IMR-90 (cell line): ENCODE results near the gene TRAF3IP1. TPM values are rescaled to one million over a fixed set of nuclear protein-coding genes. Genes with fewer than 3 reads are reported as not detected.

Experiments
- ATAC-seq: fragments of 200-7000 bp; cut with Tn5 transposase; 2 replicates; pipeline ENCODE4 v1.9.1; 2020; ENCODE audit warnings: low read depth, mild to moderate bottlenecking, moderate library complexity
- BruUV-seq: library from RNA; stranded (reverse); fragments of 400-500 nt; replicated peaks from 2 replicates; lab custom pipeline; 2021; lab: Mats Ljungman, UMichigan
- CTCF ChIA-PET: fragments of 300-600 bp; formaldehyde crosslinking; extraction: SDS; loops from one replicate; lab custom pipeline; 2021; ENCODE audit warnings: antibody characterized with exemption; lab: Yijun Ruan, JAX
- POLR2A ChIA-PET: fragments of 300-600 bp; sonication (Branson Sonifier 250); formaldehyde crosslinking; loops from one replicate; lab custom pipeline; 2022; ENCODE audit warnings: antibody characterized with exemption; ENCODE audit not compliant: unreplicated experiment; lab: Charles Lee
- DNase-seq: peaks from one replicate; pipeline ENCODE4 v3.0.0; 2013
- H2AFZ ChIP-seq: replicated peaks from 2 replicates; pipeline ENCODE3; 2013; ENCODE audit warnings: low read length, mild to moderate bottlenecking; ENCODE audit not compliant: poor library complexity
- H2AK5ac ChIP-seq: 2 replicates; pipeline ENCODE4 v1.6.1; 2013; ENCODE audit warnings: low read depth, low read length, inconsistent platforms
- H2AK9ac ChIP-seq: replicated peaks from 2 replicates; pipeline ENCODE3; 2013; ENCODE audit warnings: mild to moderate bottlenecking, low read depth, low read length, moderate library complexity; ENCODE audit not compliant: poor library complexity
- H2BK120ac ChIP-seq: 2 replicates; pipeline ENCODE4 v1.6.1; 2013; ENCODE audit warnings: low read depth, low read length, inconsistent platforms
- H2BK15ac ChIP-seq: 3 replicates; pipeline ENCODE4 v1.6.1; 2013; ENCODE audit warnings: low read depth, low read length, inconsistent platforms
- H2BK20ac ChIP-seq: 2 replicates; pipeline ENCODE4 v1.6.1; 2013; ENCODE audit warnings: low read depth, mild to moderate bottlenecking, inconsistent platforms, low read length, moderate library complexity
- H2BK5ac ChIP-seq: 2 replicates; pipeline ENCODE4 v1.6.1; 2013; ENCODE audit warnings: mild to moderate bottlenecking, low read depth, low read length, inconsistent platforms; ENCODE audit not compliant: poor library complexity, severe bottlenecking
- H3K14ac ChIP-seq: replicated peaks from 2 replicates; pipeline ENCODE4 v1.6.1; 2013; ENCODE audit warnings: low read depth, low read length, inconsistent platforms
- H3K18ac ChIP-seq: 2 replicates; pipeline ENCODE4 v1.6.1; 2013; ENCODE audit warnings: low read depth, low read length, control low read depth
- H3K23ac ChIP-seq: 2 replicates; pipeline ENCODE4 v1.6.1; 2013; ENCODE audit warnings: low read depth, low read length, inconsistent platforms
- H3K27ac ChIP-seq: 2 replicates; pipeline ENCODE4 v1.5.1; 2013; ENCODE audit warnings: mild to moderate bottlenecking, control low read depth, low read length; ENCODE audit not compliant: insufficient read depth
- H3K27me3 ChIP-seq: 2 replicates; pipeline ENCODE4 v1.6.1; 2013; ENCODE audit warnings: low read length; ENCODE audit not compliant: control insufficient read depth, insufficient read depth
- H3K36me3 ChIP-seq: 2 replicates; pipeline ENCODE4 v1.6.1; 2013; ENCODE audit warnings: low read length, mixed read lengths; ENCODE audit not compliant: control insufficient read depth, insufficient read depth
- H3K4ac ChIP-seq: 2 replicates; pipeline ENCODE4 v1.6.1; 2013; ENCODE audit warnings: low read depth, low read length, inconsistent platforms
- H3K4me1 ChIP-seq: 2 replicates; pipeline ENCODE4 v1.6.1; 2013; ENCODE audit warnings: low read length, mixed read lengths; ENCODE audit not compliant: control insufficient read depth, insufficient read depth
- H3K4me2 ChIP-seq: 2 replicates; pipeline ENCODE4 v1.6.1; 2013; ENCODE audit warnings: low read depth, mild to moderate bottlenecking, control low read depth, low read length, moderate library complexity
- H3K4me3 ChIP-seq: 2 replicates; pipeline ENCODE4 v1.5.1; 2013; ENCODE audit warnings: low read depth, mild to moderate bottlenecking, control low read depth, low read length, moderate library complexity; ENCODE audit not compliant: insufficient read depth
- H3K56ac ChIP-seq: 2 replicates; pipeline ENCODE4 v1.6.1; 2013; ENCODE audit warnings: low read length, inconsistent platforms; ENCODE audit not compliant: insufficient read depth; ENCODE audit errors: extremely low read depth
- H3K79me1 ChIP-seq, 2 experiments: 2 replicates each; pipeline ENCODE4 v1.6.1; 2013; ENCODE audit warnings: low read length in 2 of 2, inconsistent platforms in 1 of 2, low read depth in 1 of 2
- H3K9ac ChIP-seq: 2 replicates; pipeline ENCODE4 v1.6.1; 2013; ENCODE audit warnings: low read depth, low read length, control low read depth
- H3K9me1 ChIP-seq: 2 replicates; pipeline ENCODE4 v1.6.1; 2013; ENCODE audit warnings: low read length, inconsistent platforms; ENCODE audit not compliant: insufficient read depth
- H3K9me3 ChIP-seq: 2 replicates; pipeline ENCODE4 v1.6.1; 2013; ENCODE audit warnings: low read length; ENCODE audit not compliant: control insufficient read depth, insufficient read depth
- H4K20me1 ChIP-seq: 2 replicates; pipeline ENCODE4 v1.6.1; 2013; ENCODE audit warnings: low read length, inconsistent platforms; ENCODE audit not compliant: insufficient read depth
- H4K5ac ChIP-seq: 2 replicates; pipeline ENCODE4 v1.6.1; 2013; ENCODE audit warnings: mild to moderate bottlenecking, low read depth, low read length, control low read depth
- H4K8ac ChIP-seq, 2 experiments: 2 replicates each; pipeline ENCODE4 v1.6.1; 2013; ENCODE audit warnings: low read depth in 2 of 2, low read length in 2 of 2, control low read depth in 1 of 2, inconsistent platforms in 1 of 2
- H4K91ac ChIP-seq: 2 replicates; pipeline ENCODE4 v1.6.1; 2013; ENCODE audit warnings: low read depth, low read length, inconsistent platforms; ENCODE audit not compliant: insufficient read depth
- FOS ChIP-seq: fragments of 150-350 bp; IDR thresholded peaks from 2 replicates; pipeline ENCODE4 v1.6.1; 2016; ENCODE audit warnings: low read depth, low read length
- NFE2L2 ChIP-seq: fragments of 150-350 bp; IDR thresholded peaks from 2 replicates; pipeline ENCODE4 v1.6.1; 2016; ENCODE audit warnings: low read depth, mild to moderate bottlenecking, low read length
- POLR2A ChIP-seq: IDR thresholded peaks from 2 replicates; pipeline ENCODE4 v1.6.1; 2012; ENCODE audit warnings: mild to moderate bottlenecking, low read depth, low read length
- SMC3 ChIP-seq: fragments of 150-350 bp; IDR thresholded peaks from 2 replicates; pipeline ENCODE4 v1.6.1; 2016; ENCODE audit warnings: low read depth, mild to moderate bottlenecking, antibody characterized with exemption, low read length, moderate library complexity
- USF2 ChIP-seq: fragments of 150-350 bp; IDR thresholded peaks from 2 replicates; pipeline ENCODE4 v1.6.1; 2017; ENCODE audit warnings: mild to moderate bottlenecking, antibody characterized with exemption, low read length, low read depth
- WGBS, 2 experiments: methylation state at CpG; one replicate each; pipeline versions ENCODE4 v1.1.5 to v1.1.7; 2013; ENCODE audit warnings: missing lambda C conversion rate in 2 of 2; ENCODE audit not compliant: insufficient read length in 1 of 2; ENCODE audit errors: extremely low coverage in 2 of 2; 5-methylcytosine and 5-hydroxymethylcytosine counted together
- dilution Hi-C: fragments of 300-500 bp; cut with HindIII; formaldehyde crosslinking; loops from one replicate; pipeline ENCODE4 v1.14.3; 2018; ENCODE audit warnings: low sequenced_read_pairs; ENCODE audit not compliant: unreplicated experiment
- in situ Hi-C: fragments of 300-500 bp; cut with MboI; formaldehyde crosslinking; loops from 3 replicates; pipeline ENCODE4 v1.14.3; 2019; ENCODE audit warnings: low sequenced_read_pairs, inconsistent platforms, mixed read lengths
- intact Hi-C: fragments of 100-400 bp; cut with micrococcal nuclease; formaldehyde crosslinking; loops from 2 replicates; pipeline ENCODE4 v1.10.0; 2022
- polyA plus RNA-seq, 3 experiments: library from polyadenylated mRNA; depleted of rRNA; stranded (reverse); fragments of >200 nt; gene quantifications; 2 replicates each; pipeline ENCODE4 v1.2.3, GENCODE V29; 2012; ENCODE audit warnings: low replicate concordance in 1 of 3
- total RNA-seq: library from RNA; depleted of rRNA; stranded (reverse); fragments of >200 nt; gene quantifications from 2 replicates; pipeline ENCODE4 v1.2.3, GENCODE V29; 2012

The TRAF3IP1 gene
- total and polyA plus RNA-seq, 2 of the 4 experiments (the other 2 are of a cell fraction) = 5.9 to 8.3 TPM

GRCh38 chr2:238418999-238419546 lies 98.8 kb downstream of the TRAF3IP1 start:
- no peak for TF ChIP-seq FOS
- TF ChIP-seq NFE2L2 = no peak
- TF ChIP-seq SMC3 = no peak
- no peak for TF ChIP-seq USF2
- no peak for TF ChIP-seq POLR2A
- Histone ChIP-seq H2BK120ac (peak overlapping the region; percentile 26; the same call in 1 of the 2 replicates), H3K79me1 (0 out of 4 replicates have a peak, but pooled peaks cover 0 to 2% of the 10 kb centered on the region in 2 experiments), H2BK20ac (no peak overlapping the region), H3K56ac (no peak overlapping the region), H4K91ac (no peak overlapping the region), H2AK9ac (no peak overlapping the region), H3K9me1 (peaks cover 8% of the 10 kb centered on the region; the same call in 1 of the 2 replicates), H2BK5ac (peak overlapping the region; percentile 81), H2BK15ac (no peak overlapping the region), H3K4me1 (peaks cover 16% of the 10 kb centered on the region), H3K23ac (no peak overlapping the region), H3K4me2 (peak overlapping the region; percentile 33; the same call in 1 of the 2 replicates), H4K20me1 (no peaks in the 10 kb centered on the region), H4K8ac (no peak overlapping the region), H3K9ac (no peak overlapping the region), H3K14ac (no peak overlapping the region), H3K27ac (no peak overlapping the region), H3K18ac (no peak overlapping the region; the same call in 1 of the 2 replicates), H3K9me3 (no peaks in the 10 kb centered on the region; the same call in 1 of the 2 replicates), H4K5ac (no peak overlapping the region), H2AFZ (no peak overlapping the region), H3K4ac (no peak overlapping the region), H3K27me3 (no peaks in the 10 kb centered on the region), H3K4me3 (no peak overlapping the region), H2AK5ac (no peak overlapping the region), H3K36me3 (no peaks in the 10 kb centered on the region)
- peak; percentile 60 for DNase-seq
- in situ Hi-C loops = no loop called here
- POLR2A ChIA-PET = no interaction called here
- no CpG with 5 or more reads among the region's 2 CpGs for WGBS, 2 experiments
- no TSS peak for BruUV-seq
- dilution Hi-C loops = no loop called here
- intact Hi-C loops = no loop called here
- ATAC-seq = peak; percentile 53
- CTCF ChIA-PET = no interaction called here
